H9 (cell line): ENCODE data around the gene CCDC148. TPM values are rescaled to one million over a fixed set of nuclear protein-coding genes. Genes with fewer than 3 reads are reported as not detected.

Experiments
- DNase-seq: peaks from one replicate; pipeline ENCODE4 v3.0.0-alpha.2; 2017
- H2AFZ ChIP-seq: one replicate; pipeline ENCODE4 v1.6.1; 2013; ENCODE audit warnings: mild to moderate bottlenecking, low read length, control low read depth, moderate library complexity
- H2AK5ac ChIP-seq: 2 replicates; pipeline ENCODE4 v1.6.1; 2013; ENCODE audit warnings: low read length, control low read depth, mixed read lengths; ENCODE audit not compliant: insufficient read length
- H2BK120ac ChIP-seq: one replicate; pipeline ENCODE4 v1.6.1; 2013; ENCODE audit warnings: low read depth, mild to moderate bottlenecking, low read length, control low read depth, inconsistent platforms; ENCODE audit not compliant: poor library complexity, severe bottlenecking
- H2BK12ac ChIP-seq: 2 replicates; pipeline ENCODE4 v1.6.1; 2013; ENCODE audit warnings: low read length, control low read depth, mixed read lengths, low read depth; ENCODE audit not compliant: insufficient read length
- H2BK15ac ChIP-seq: 2 replicates; pipeline ENCODE4 v1.6.1; 2013; ENCODE audit warnings: low read depth, low read length, control low read depth
- H2BK20ac ChIP-seq: one replicate; pipeline ENCODE4 v1.6.1; 2013; ENCODE audit warnings: low read depth, mild to moderate bottlenecking, low read length, control low read depth, inconsistent platforms; ENCODE audit not compliant: poor library complexity, severe bottlenecking
- H2BK5ac ChIP-seq: 2 replicates; pipeline ENCODE4 v1.6.1; 2013; ENCODE audit warnings: low read length, control low read depth, mixed read lengths; ENCODE audit not compliant: insufficient read length
- H3K14ac ChIP-seq: 2 replicates; pipeline ENCODE4 v1.6.1; 2013; ENCODE audit warnings: low read length, control low read depth; ENCODE audit not compliant: insufficient read depth
- H3K18ac ChIP-seq: 2 replicates; pipeline ENCODE4 v1.6.1; 2013; ENCODE audit warnings: low read depth, mild to moderate bottlenecking, mixed read lengths, low read length, control low read depth; ENCODE audit not compliant: insufficient read length
- H3K23ac ChIP-seq: 2 replicates; pipeline ENCODE4 v1.6.1; 2013; ENCODE audit warnings: low read length, control low read depth, mixed read lengths, low read depth; ENCODE audit not compliant: insufficient read length
- H3K23me2 ChIP-seq: 2 replicates; pipeline ENCODE4 v1.6.1; 2013; ENCODE audit warnings: low read depth, mild to moderate bottlenecking, mixed read lengths, low read length, control low read depth; ENCODE audit not compliant: insufficient read length, poor library complexity, severe bottlenecking
- H3K27ac ChIP-seq: 2 replicates; pipeline ENCODE4 v1.5.1; 2013; ENCODE audit warnings: low read length, control low read depth, mixed read lengths, low read depth; ENCODE audit not compliant: insufficient read length
- H3K27me3 ChIP-seq: 2 replicates; pipeline ENCODE4 v1.6.1; 2013; ENCODE audit warnings: low read length, control low read depth, inconsistent platforms; ENCODE audit not compliant: insufficient read depth
- H3K4ac ChIP-seq: 2 replicates; pipeline ENCODE4 v1.6.1; 2013; ENCODE audit warnings: low read depth, mild to moderate bottlenecking, control low read depth, inconsistent platforms, low read length, moderate library complexity
- H3K4me1 ChIP-seq: 2 replicates; pipeline ENCODE4 v1.6.1; 2013; ENCODE audit warnings: low read length, control low read depth, inconsistent platforms; ENCODE audit not compliant: insufficient read depth
- H3K4me2 ChIP-seq: 2 replicates; pipeline ENCODE4 v1.6.1; 2013; ENCODE audit warnings: low read length, control low read depth, mixed read lengths; ENCODE audit not compliant: insufficient read length, insufficient read depth
- H3K56ac ChIP-seq: 2 replicates; pipeline ENCODE4 v1.6.1; 2013; ENCODE audit warnings: low read depth, mild to moderate bottlenecking, mixed read lengths, low read length, control low read depth; ENCODE audit not compliant: insufficient read length
- H3K79me1 ChIP-seq: 2 replicates; pipeline ENCODE4 v1.6.1; 2013; ENCODE audit warnings: low read depth, mild to moderate bottlenecking, moderate library complexity, low read length, control low read depth, inconsistent platforms; ENCODE audit not compliant: insufficient read depth, poor library complexity, severe bottlenecking
- H3K79me2 ChIP-seq: 2 replicates; pipeline ENCODE4 v1.6.1; 2013; ENCODE audit warnings: low read length, control low read depth, inconsistent platforms; ENCODE audit not compliant: insufficient read depth
- H3K9ac ChIP-seq: 2 replicates; pipeline ENCODE4 v1.6.1; 2013; ENCODE audit warnings: low read length, control low read depth, mixed read lengths; ENCODE audit not compliant: insufficient read length; ENCODE audit errors: extremely low read depth
- H3K9me3 ChIP-seq: one replicate; pipeline ENCODE4 v1.6.1; 2013; ENCODE audit warnings: low read depth, low read length, inconsistent platforms; ENCODE audit not compliant: control insufficient read depth
- H3T11ph ChIP-seq: one replicate; pipeline ENCODE4 v1.6.1; 2013; ENCODE audit warnings: mild to moderate bottlenecking, low read length, control low read depth, inconsistent platforms
- H4K20me1 ChIP-seq: one replicate; pipeline ENCODE4 v1.6.1; 2013; ENCODE audit not compliant: control insufficient read depth, insufficient read length, insufficient read depth
- H4K5ac ChIP-seq: 2 replicates; pipeline ENCODE4 v1.6.1; 2013; ENCODE audit warnings: low read depth, mild to moderate bottlenecking, mixed read lengths, low read length, control low read depth; ENCODE audit not compliant: insufficient read length
- H4K8ac ChIP-seq: replicated peaks from 2 replicates; pipeline ENCODE4 v1.6.1; 2013; ENCODE audit warnings: low read length, control low read depth, mixed read lengths, low read depth; ENCODE audit not compliant: insufficient read length
- H4K91ac ChIP-seq: 2 replicates; pipeline ENCODE4 v1.6.1; 2013; ENCODE audit warnings: low read depth, mild to moderate bottlenecking, moderate library complexity, mixed read lengths, low read length, control low read depth; ENCODE audit not compliant: insufficient read length
- H3K27ac Mint-ChIP-seq, 3 experiments: 2 replicates in 2 of 3; 3 replicates in 1 of 3; pipeline ENCODE4 v1.8.0; 2020 to 2021; ENCODE audit warnings: mixed read lengths in 3 of 3, mild to moderate bottlenecking in 1 of 3, moderate library complexity in 1 of 3
- H3K27me3 Mint-ChIP-seq: 2 replicates; pipeline ENCODE4 v1.8.0; 2021; ENCODE audit warnings: low read depth, mild to moderate bottlenecking, moderate library complexity, mixed read lengths
- H3K36me3 Mint-ChIP-seq, 3 experiments: 2 replicates in 2 of 3; 3 replicates in 1 of 3; pipeline ENCODE4 v1.8.0; 2020 to 2021; ENCODE audit warnings: low read depth in 3 of 3, mixed read lengths in 3 of 3; ENCODE audit not compliant: insufficient read depth in 1 of 3
- H3K4me1 Mint-ChIP-seq, 2 experiments: 2 replicates each; pipeline ENCODE4 v1.8.0; 2020; ENCODE audit warnings: mixed read lengths in 2 of 2
- H3K4me3 Mint-ChIP-seq, 2 experiments: 2 replicates in 1 of 2; 3 replicates in 1 of 2; pipeline ENCODE4 v1.8.0; 2020 to 2021; ENCODE audit warnings: mild to moderate bottlenecking in 2 of 2, mixed read lengths in 2 of 2, moderate library complexity in 1 of 2
- H3K9me3 Mint-ChIP-seq, 2 experiments: 2 replicates in 1 of 2; 3 replicates in 1 of 2; pipeline ENCODE4 v1.8.0; 2020; ENCODE audit warnings: mild to moderate bottlenecking in 2 of 2, mixed read lengths in 2 of 2, moderate library complexity in 1 of 2
- CTCF ChIP-seq: fragments of 200-600 bp; sonication (generic); conservative IDR thresholded peaks from 3 replicates; pipeline ENCODE4 v1.8.0; 2021; ENCODE audit warnings: antibody characterized with exemption, mild to moderate bottlenecking
- WGBS: extraction: QIAGEN DNeasy Blood & Tissue Kit; methylation state at CpG from one replicate; pipeline ENCODE4 v1.1.7; 2013; ENCODE audit warnings: missing lambda C conversion rate, low lambda C conversion rate, mixed read lengths; ENCODE audit not compliant: insufficient read length; ENCODE audit errors: extremely low coverage; 5-methylcytosine and 5-hydroxymethylcytosine counted together
- total RNA-seq: library from RNA; stranded (reverse); gene quantifications from 2 replicates; pipeline ENCODE4 v1.2.1, GENCODE V29; 2021

CCDC148 gene
- total RNA-seq, 1 experiment from 2014 or later: 1.5 TPM

- peaks cover 5% of the 10 kb centered on the region; the same call in 1 of the 2 replicates for H3K79me2 ChIP-seq
- H3K27ac ChIP-seq: no peak overlapping the region
- H3K18ac ChIP-seq: no peak overlapping the region
- no peaks in the 10 kb centered on the region; the same call in 1 of the 2 replicates for H3K4me1 ChIP-seq
- no peak overlapping the region for H2BK12ac ChIP-seq
- H3K4me3 Mint-ChIP-seq: no peak overlapping the region
- no peak overlapping the region for H3K56ac ChIP-seq
- peaks cover 10 to 29% of the 10 kb centered on the region in 2 experiments for H3K4me1 Mint-ChIP-seq
- H3K9me3 Mint-ChIP-seq: peaks cover 0 to 3% of the 10 kb centered on the region in 2 experiments; a peak in 1 of 5 replicates
- no peaks in the 10 kb centered on the region for H3K27me3 Mint-ChIP-seq
- no peak overlapping the region for H2AK5ac ChIP-seq
- H4K91ac ChIP-seq: no peak overlapping the region
- no peak overlapping the region for H3K27ac Mint-ChIP-seq
- WGBS: no CpG with 5 or more reads among the region's 1 CpG
- H4K8ac ChIP-seq: no peak overlapping the region
- DNase-seq: no peak
- no peak overlapping the region for H3K4me2 ChIP-seq
- H3T11ph ChIP-seq: no peak overlapping the region
- H3K14ac ChIP-seq: no peak overlapping the region
- H4K20me1 ChIP-seq: no peaks in the 10 kb centered on the region
- no peak for TF ChIP-seq CTCF
- H2AFZ ChIP-seq: no peak overlapping the region
- no peak overlapping the region for H4K5ac ChIP-seq
- H3K36me3 Mint-ChIP-seq: peaks cover 0 to 7% (median 4%) of the 10 kb centered on the region in 3 experiments; a peak in 4 of 7 replicates
- no peaks in the 10 kb centered on the region for H3K9me3 ChIP-seq
- no peak overlapping the region for H3K9ac ChIP-seq
- H3K27me3 ChIP-seq: no peaks in the 10 kb centered on the region
- H2BK5ac ChIP-seq: no peak overlapping the region
- H3K79me1 ChIP-seq: peaks cover 7% of the 10 kb centered on the region
- no peak overlapping the region for H2BK20ac ChIP-seq
- H2BK120ac ChIP-seq: no peak overlapping the region
- no peak overlapping the region for H3K23ac ChIP-seq
- no peaks in the 10 kb centered on the region for H3K23me2 ChIP-seq
- H2BK15ac ChIP-seq: no peak overlapping the region
- H3K4ac ChIP-seq: no peak overlapping the region
Observed at GRCh38 chr2:158478816-158479215, 22.3 kb upstream of the CCDC148 start.
